SK-N-MC (cell line): ENCODE results near the gene ZSCAN31.
A peak's percentile ranks its signal among the peaks of the same experiment; 100 is the strongest.

ENCODE experiments used
- EZH2 ChIP-seq: fragments of 200-600 bp; sonication (generic); IDR thresholded peaks from one replicate; pipeline ENCODE4 v1.6.1; 2017; ENCODE audit warnings: antibody characterized with exemption
- FOXP2 ChIP-seq: optimal IDR thresholded peaks from 2 replicates; pipeline ENCODE3; 2011; ENCODE audit warnings: mild to moderate bottlenecking, moderate library complexity; ENCODE audit not compliant: insufficient read depth; ENCODE audit errors: extremely low read length, control extremely low read depth
- POLR2AphosphoS5 ChIP-seq: IDR thresholded peaks from 2 replicates; pipeline ENCODE4 v1.6.1; 2012; ENCODE audit warnings: mild to moderate bottlenecking, low read depth, low read length, borderline replicate concordance

GRCh38 chr6:28281288-28282064 lies 54.5 kb downstream of the ZSCAN31 start, which contains the start of gene PGBD1:
- TF ChIP-seq POLR2AphosphoS5 = peak; percentile 83
- no peak for TF ChIP-seq EZH2
- no peak for TF ChIP-seq FOXP2
